GM12878 (cell line): ENCODE data around the gene TK1. TPM values are rescaled to one million over a fixed set of nuclear protein-coding genes. Genes with fewer than 3 reads are reported as not detected.

Source experiments
- CBX3 ChIP-seq: fragments of 200-600 bp; sonication (generic); IDR thresholded peaks from 2 replicates; pipeline ENCODE4 v1.6.1; 2016; ENCODE audit warnings: low read depth, borderline replicate concordance
- ESRRA ChIP-seq: IDR thresholded peaks from 2 replicates; pipeline ENCODE4 v1.6.1; 2012; ENCODE audit warnings: mild to moderate bottlenecking, low read length, improper control_type of control experiment
- GABPA ChIP-seq: IDR thresholded peaks from 2 replicates; pipeline ENCODE4 v1.6.1; 2014; ENCODE audit warnings: antibody characterized with exemption, low read depth, mild to moderate bottlenecking, inconsistent platforms
- IRF4 ChIP-seq: IDR thresholded peaks from 2 replicates; pipeline ENCODE4 v1.6.1; 2011; ENCODE audit warnings: low read depth, low read length
- KAT2A ChIP-seq: conservative IDR thresholded peaks from 2 replicates; pipeline ENCODE4 v1.6.1; 2011; ENCODE audit warnings: low read depth, low read length; ENCODE audit not compliant: control insufficient read depth
- LARP7 ChIP-seq: fragments of 450-650 bp; IDR thresholded peaks from 2 replicates; pipeline ENCODE4 v1.6.1; 2017; ENCODE audit warnings: mild to moderate bottlenecking
- MTA3 ChIP-seq: IDR thresholded peaks from 2 replicates; pipeline ENCODE4 v1.6.1; 2012; ENCODE audit warnings: low read length, inconsistent platforms, borderline replicate concordance
- MYB ChIP-seq: fragments of 150-350 bp; IDR thresholded peaks from 2 replicates; pipeline ENCODE4 v1.6.1; 2014; ENCODE audit warnings: mild to moderate bottlenecking, low read depth, low read length, borderline replicate concordance
- NBN ChIP-seq: fragments of 450-650 bp; IDR thresholded peaks from 2 replicates; pipeline ENCODE4 v1.6.1; 2016
- RAD51 ChIP-seq: fragments of 450-650 bp; IDR thresholded peaks from 2 replicates; pipeline ENCODE4 v1.6.1; 2016; ENCODE audit warnings: moderate library complexity, mild to moderate bottlenecking, inconsistent platforms
- SPI1 ChIP-seq: IDR thresholded peaks from 2 replicates; pipeline ENCODE4 v1.6.1; 2011; ENCODE audit warnings: low read depth, mild to moderate bottlenecking, low read length, moderate library complexity, borderline replicate concordance; ENCODE audit not compliant: insufficient read depth
- TCF12 ChIP-seq: IDR thresholded peaks from 2 replicates; pipeline ENCODE4 v1.6.1; 2011; ENCODE audit warnings: low read depth, mild to moderate bottlenecking, low read length
- ZSCAN29 ChIP-seq: fragments of 450-650 bp; IDR thresholded peaks from 2 replicates; pipeline ENCODE4 v1.6.1; 2017; ENCODE audit warnings: mild to moderate bottlenecking, moderate library complexity
- polyA plus RNA-seq, 11 experiments: library from polyadenylated mRNA; depleted of rRNA in 4 of 11; unstranded in 6 of 11; stranded (reverse) in 5 of 11; fragments of >200 nt; fragmentation: Nextera tagmentation in 4 of 11; fragmentation: Illumina TruSeq in 1 of 11; extraction: Ambion mirVana in 4 of 11; extraction: Trizol in 1 of 11; gene quantifications; 1 replicate in 1 of 11; 2 replicates in 10 of 11; pipeline versions ENCODE4 v1.2.1 to v1.2.3, GENCODE V29; 2011 to 2016; ENCODE audit warnings: inconsistent platforms in 2 of 11, missing spikeins in 2 of 11, low read depth in 1 of 11
- total RNA-seq, 4 experiments: library from RNA; depleted of rRNA in 3 of 4; stranded (reverse); fragments of >200 nt in 3 of 4; fragmentation: Illumina TruSeq in 1 of 4; extraction: Trizol in 1 of 4; gene quantifications; 2 replicates each; pipeline versions ENCODE4 v1.2.1 to v1.2.3, GENCODE V29; 2013 to 2021
- TF ChIP-seq, protein P1 (sequence below): fragments of 450-650 bp; formaldehyde crosslinking; IDR thresholded peaks from 2 replicates; pipeline ENCODE4 v1.4.0; 2022; ENCODE audit warnings: mild to moderate bottlenecking, moderate library complexity
- TF ChIP-seq, protein P2 (sequence below): fragments of 450-650 bp; IDR thresholded peaks from 2 replicates; pipeline ENCODE4 v1.6.1; 2018; ENCODE audit warnings: borderline replicate concordance, mild to moderate bottlenecking; ENCODE audit not compliant: partially characterized antibody
- TF ChIP-seq, protein P3 (sequence below): IDR thresholded peaks from 2 replicates; pipeline ENCODE4 v1.6.1; 2011; ENCODE audit warnings: borderline replicate concordance, low read depth, mild to moderate bottlenecking, moderate library complexity, mixed read lengths, low read length; ENCODE audit not compliant: insufficient read depth; ENCODE audit errors: extremely low read length
- TF ChIP-seq, protein P4 (sequence below): fragments of 450-650 bp; formaldehyde crosslinking; IDR thresholded peaks from 2 replicates; pipeline ENCODE4 v1.5.0; 2022; ENCODE audit warnings: mild to moderate bottlenecking, missing genetic modification characterization
- TF ChIP-seq, protein P5 (sequence below): IDR thresholded peaks from 2 replicates; pipeline ENCODE4 v1.6.1; 2011; ENCODE audit warnings: low read depth, low read length, improper control_type of control experiment, borderline replicate concordance

TK1 gene
- total and polyA plus RNA-seq, 10 of the 15 experiments (the other 5 are each of a cell fraction or from before 2014, with no cell fraction given): 4.6 to 175 (median 77.9) TPM

DNA sequence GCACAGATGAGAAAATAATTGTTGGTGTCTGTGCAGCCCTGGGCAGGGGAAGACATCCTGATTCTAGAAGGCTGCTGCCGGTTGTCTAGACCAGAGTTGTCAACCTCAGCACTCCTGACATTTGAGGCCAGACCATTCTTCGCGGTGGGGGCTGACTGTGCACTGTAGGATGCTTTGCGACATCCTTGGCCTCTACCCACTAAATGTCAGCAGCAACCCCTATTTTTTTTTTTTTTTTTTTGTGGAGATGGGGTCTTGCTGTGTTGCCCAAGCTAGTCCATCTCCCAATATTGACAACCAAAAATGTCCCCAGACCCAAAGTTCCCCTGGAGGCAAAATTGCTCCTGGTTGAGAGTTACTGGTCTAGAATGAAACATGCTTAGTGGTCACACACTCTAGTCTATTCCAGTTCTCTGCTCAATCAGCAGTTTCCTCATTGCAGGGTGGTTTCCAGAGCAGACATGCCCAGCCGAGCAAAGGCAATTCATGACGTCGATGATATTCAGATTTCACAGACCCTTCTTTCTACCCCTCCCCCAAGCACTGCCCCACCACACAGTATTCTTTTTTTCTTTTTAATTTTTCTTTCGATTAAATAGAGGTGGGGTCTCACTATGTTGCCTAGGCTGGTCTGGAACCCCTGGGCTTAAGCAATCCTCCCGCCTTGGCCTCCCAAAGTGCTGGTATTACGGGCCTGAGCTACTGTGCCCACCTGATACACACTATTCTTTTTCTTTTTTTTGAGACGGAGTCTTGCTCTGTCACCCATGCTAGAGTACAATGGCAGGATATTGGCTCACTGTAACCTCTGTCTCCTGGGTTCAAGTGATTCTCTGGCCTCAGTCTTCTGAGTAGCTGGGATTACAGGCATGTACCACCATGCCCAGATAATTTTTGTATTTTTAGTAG, 31.7 kb downstream of the TK1 start (continued):
- TF ChIP-seq, protein P1, sequence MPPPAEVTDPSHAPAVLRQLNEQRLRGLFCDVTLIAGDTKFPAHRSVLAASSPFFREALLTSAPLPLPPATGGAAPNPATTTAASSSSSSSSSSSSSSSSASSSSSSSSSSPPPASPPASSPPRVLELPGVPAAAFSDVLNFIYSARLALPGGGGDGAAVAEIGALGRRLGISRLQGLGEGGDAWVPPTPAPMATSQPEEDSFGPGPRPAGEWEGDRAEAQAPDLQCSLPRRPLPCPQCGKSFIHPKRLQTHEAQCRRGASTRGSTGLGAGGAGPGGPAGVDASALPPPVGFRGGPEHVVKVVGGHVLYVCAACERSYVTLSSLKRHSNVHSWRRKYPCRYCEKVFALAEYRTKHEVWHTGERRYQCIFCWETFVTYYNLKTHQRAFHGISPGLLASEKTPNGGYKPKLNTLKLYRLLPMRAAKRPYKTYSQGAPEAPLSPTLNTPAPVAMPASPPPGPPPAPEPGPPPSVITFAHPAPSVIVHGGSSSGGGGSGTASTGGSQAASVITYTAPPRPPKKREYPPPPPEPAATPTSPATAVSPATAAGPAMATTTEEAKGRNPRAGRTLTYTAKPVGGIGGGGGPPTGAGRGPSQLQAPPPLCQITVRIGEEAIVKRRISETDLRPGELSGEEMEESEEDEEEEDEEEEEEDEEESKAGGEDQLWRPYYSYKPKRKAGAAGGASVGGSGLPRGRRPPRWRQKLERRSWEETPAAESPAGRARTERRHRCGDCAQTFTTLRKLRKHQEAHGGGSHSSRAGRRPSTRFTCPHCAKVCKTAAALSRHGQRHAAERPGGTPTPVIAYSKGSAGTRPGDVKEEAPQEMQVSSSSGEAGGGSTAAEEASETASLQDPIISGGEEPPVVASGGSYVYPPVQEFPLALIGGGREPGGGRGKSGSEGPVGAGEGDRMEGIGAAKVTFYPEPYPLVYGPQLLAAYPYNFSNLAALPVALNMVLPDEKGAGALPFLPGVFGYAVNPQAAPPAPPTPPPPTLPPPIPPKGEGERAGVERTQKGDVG: no peak
- TF ChIP-seq IRF4 (no peak), TCF12 (no peak), ZSCAN29 (no peak), RAD51 (0 out of 2 replicates have a peak, but pooled peaks have one; percentile 21), MTA3 (peak; percentile 55; the same call in 1 of the 2 replicates), LARP7 (no peak), MYB (no peak), CBX3 (no peak), ESRRA (peak; percentile 70; the same call in 1 of the 2 replicates), NBN (peak; percentile 97), KAT2A (no peak), GABPA (no peak), SPI1 (no peak; the same call in 1 of the 2 replicates)
- TF ChIP-seq, protein P2, sequence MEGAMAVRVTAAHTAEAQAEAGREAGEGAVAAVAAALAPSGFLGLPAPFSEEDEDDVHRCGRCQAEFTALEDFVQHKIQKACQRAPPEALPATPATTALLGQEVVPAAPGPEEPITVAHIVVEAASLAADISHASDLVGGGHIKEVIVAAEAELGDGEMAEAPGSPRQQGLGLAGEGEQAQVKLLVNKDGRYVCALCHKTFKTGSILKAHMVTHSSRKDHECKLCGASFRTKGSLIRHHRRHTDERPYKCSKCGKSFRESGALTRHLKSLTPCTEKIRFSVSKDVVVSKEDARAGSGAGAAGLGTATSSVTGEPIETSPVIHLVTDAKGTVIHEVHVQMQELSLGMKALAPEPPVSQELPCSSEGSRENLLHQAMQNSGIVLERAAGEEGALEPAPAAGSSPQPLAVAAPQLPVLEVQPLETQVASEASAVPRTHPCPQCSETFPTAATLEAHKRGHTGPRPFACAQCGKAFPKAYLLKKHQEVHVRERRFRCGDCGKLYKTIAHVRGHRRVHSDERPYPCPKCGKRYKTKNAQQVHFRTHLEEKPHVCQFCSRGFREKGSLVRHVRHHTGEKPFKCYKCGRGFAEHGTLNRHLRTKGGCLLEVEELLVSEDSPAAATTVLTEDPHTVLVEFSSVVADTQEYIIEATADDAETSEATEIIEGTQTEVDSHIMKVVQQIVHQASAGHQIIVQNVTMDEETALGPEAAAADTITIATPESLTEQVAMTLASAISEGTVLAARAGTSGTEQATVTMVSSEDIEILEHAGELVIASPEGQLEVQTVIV: peak; percentile 86
- TF ChIP-seq, protein P3, sequence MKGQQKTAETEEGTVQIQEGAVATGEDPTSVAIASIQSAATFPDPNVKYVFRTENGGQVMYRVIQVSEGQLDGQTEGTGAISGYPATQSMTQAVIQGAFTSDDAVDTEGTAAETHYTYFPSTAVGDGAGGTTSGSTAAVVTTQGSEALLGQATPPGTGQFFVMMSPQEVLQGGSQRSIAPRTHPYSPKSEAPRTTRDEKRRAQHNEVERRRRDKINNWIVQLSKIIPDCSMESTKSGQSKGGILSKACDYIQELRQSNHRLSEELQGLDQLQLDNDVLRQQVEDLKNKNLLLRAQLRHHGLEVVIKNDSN: no peak
- TF ChIP-seq, protein P4, sequence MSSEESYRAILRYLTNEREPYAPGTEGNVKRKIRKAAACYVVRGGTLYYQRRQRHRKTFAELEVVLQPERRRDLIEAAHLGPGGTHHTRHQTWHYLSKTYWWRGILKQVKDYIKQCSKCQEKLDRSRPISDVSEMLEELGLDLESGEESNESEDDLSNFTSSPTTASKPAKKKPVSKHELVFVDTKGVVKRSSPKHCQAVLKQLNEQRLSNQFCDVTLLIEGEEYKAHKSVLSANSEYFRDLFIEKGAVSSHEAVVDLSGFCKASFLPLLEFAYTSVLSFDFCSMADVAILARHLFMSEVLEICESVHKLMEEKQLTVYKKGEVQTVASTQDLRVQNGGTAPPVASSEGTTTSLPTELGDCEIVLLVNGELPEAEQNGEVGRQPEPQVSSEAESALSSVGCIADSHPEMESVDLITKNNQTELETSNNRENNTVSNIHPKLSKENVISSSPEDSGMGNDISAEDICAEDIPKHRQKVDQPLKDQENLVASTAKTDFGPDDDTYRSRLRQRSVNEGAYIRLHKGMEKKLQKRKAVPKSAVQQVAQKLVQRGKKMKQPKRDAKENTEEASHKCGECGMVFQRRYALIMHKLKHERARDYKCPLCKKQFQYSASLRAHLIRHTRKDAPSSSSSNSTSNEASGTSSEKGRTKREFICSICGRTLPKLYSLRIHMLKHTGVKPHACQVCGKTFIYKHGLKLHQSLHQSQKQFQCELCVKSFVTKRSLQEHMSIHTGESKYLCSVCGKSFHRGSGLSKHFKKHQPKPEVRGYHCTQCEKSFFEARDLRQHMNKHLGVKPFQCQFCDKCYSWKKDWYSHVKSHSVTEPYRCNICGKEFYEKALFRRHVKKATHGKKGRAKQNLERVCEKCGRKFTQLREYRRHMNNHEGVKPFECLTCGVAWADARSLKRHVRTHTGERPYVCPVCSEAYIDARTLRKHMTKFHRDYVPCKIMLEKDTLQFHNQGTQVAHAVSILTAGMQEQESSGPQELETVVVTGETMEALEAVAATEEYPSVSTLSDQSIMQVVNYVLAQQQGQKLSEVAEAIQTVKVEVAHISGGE: no peak
- TF ChIP-seq, protein P5, sequence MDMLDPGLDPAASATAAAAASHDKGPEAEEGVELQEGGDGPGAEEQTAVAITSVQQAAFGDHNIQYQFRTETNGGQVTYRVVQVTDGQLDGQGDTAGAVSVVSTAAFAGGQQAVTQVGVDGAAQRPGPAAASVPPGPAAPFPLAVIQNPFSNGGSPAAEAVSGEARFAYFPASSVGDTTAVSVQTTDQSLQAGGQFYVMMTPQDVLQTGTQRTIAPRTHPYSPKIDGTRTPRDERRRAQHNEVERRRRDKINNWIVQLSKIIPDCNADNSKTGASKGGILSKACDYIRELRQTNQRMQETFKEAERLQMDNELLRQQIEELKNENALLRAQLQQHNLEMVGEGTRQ: no peak
